Psoas muscle (tissue), 8 donors: Measurements from ENCODE around the gene PRSS27. TPM values are rescaled to one million over a fixed set of nuclear protein-coding genes. Genes with fewer than 3 reads are reported as not detected.

Experiments used
- ATAC-seq, 4 donors: fragments of 200-7000 bp; cut with Tn5 transposase; one replicate each; pipeline ENCODE4 v1.9.1; 2020; ENCODE audit warnings: moderate library complexity in 3 of 4, mild to moderate bottlenecking in 2 of 4
- DNase-seq, 2 donors: peaks; one replicate each; pipeline ENCODE4 v3.0.0-alpha.2; 2020
- H3K27ac ChIP-seq: fragments of 200-600 bp; one replicate; pipeline ENCODE4 v1.8.0; 2022
- H3K27me3 ChIP-seq, 3 donors: fragments of 200-600 bp in 1 of 3; one replicate each; pipeline versions ENCODE4 v1.6.1 to v1.8.0; 2013 to 2022; ENCODE audit warnings: low read length in 2 of 3, mild to moderate bottlenecking in 2 of 3, moderate library complexity in 1 of 3; ENCODE audit not compliant: insufficient read depth in 3 of 3
- H3K36me3 ChIP-seq, 2 donors: fragments of 200-600 bp in 1 of 2; one replicate each; pipeline versions ENCODE4 v1.6.1 to v1.8.0; 2013 to 2022; ENCODE audit warnings: low read depth in 1 of 2, mild to moderate bottlenecking in 1 of 2, moderate library complexity in 1 of 2; ENCODE audit not compliant: insufficient read depth in 1 of 2
- H3K4me1 ChIP-seq: fragments of 200-600 bp; one replicate; pipeline ENCODE4 v1.8.0; 2022
- H3K4me3 ChIP-seq: fragments of 200-600 bp; one replicate; pipeline ENCODE4 v1.8.0; 2022; ENCODE audit warnings: mild to moderate bottlenecking
- H3K9me3 ChIP-seq: fragments of 200-600 bp; one replicate; pipeline ENCODE4 v1.8.0; 2022
- CTCF ChIP-seq: fragments of 200-600 bp; IDR thresholded peaks from one replicate; pipeline ENCODE4 v1.8.0; 2022; ENCODE audit warnings: antibody characterized with exemption
- WGBS, 3 donors: extraction: QIAGEN DNeasy Blood & Tissue Kit; methylation state at CpG; one replicate each; pipeline versions ENCODE4 v1.1.6 to v1.1.7; 2013; 5-methylcytosine and 5-hydroxymethylcytosine counted together
- intact Hi-C, 2 donors: fragments of 100-400 bp; cut with DNase I; formaldehyde crosslinking; loops; one replicate each; pipeline versions ENCODE4 v1.11.0 to v1.14.2; 2022
- polyA plus RNA-seq, 3 donors: library from polyadenylated mRNA; stranded (reverse); fragments of 200-250 nt; gene quantifications; one replicate each; pipeline ENCODE4 v1.2.3, GENCODE V29; 2013
- total RNA-seq, 4 donors: library from RNA; stranded (reverse); fragmentation: NEBNext Ultra II Directional in 2 of 4; extraction: Animal tissue kit (Norgen Biotek cat#: 25700) in 2 of 4; gene quantifications; one replicate each; pipeline versions ENCODE4 v1.2.1 to v1.2.4, GENCODE V29; 2021 to 2023
- donor health status: healthy with polysubstance abuse.
- donor health status: DM: no; HTN: no; CAD: no; lungs with moderate emphysema.
- donor health status: Bipolar disorder and iron deficiency.
- donor health status: healthy.
- donor health status: DM: yes; HTN: yes; CAD: no.
- donor health status: DM: no; HTN: no; CAD: no.
- donor health status: DM: no; HTN: no; CAD: no.
- donor health status: DM: yes; HTN: yes; CAD: no.

Gene PRSS27
- total and polyA plus RNA-seq, 7 donors = 0.07 to 0.34 (median 0.20) TPM; not detected in 2

DNA sequence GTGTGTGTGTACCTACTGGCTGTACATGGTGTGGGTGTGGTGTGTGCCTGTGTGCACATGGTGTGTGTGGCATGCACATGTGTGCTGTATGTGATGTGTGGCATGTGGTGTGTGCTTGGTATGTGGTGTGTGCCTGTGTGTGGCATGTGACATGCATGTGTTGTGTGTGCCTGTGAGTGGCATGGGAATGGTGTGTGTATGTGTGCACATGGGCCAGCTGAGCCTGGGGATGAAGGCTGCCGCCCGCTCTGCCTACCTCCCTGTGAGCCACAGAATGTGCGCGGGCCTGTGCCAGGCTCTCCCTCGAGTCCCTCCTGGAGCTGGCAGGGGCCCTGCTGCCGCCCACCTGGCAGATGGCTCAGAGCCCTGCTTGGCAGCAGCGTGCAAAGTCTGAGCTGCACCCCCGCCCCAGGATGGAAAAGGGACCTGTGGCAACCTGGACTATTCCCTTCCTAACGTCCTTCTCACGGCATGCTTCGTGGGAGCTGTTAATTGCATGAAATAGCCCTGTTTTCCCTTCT is 9.3 kb downstream of the PRSS27 start:
- WGBS, 3 donors = 48 to 60% (median 48%) methylated on average over 10 to 11 of the region's 11 CpGs
- H3K36me3 ChIP-seq = peaks cover 0 to 32% of the 10 kb centered on the region in 2 donors
- no peak for TF ChIP-seq CTCF
- no peaks in the 10 kb centered on the region for H3K4me1 ChIP-seq
- ATAC-seq (no peak), DNase-seq (no peak)
- intact Hi-C loops = no loop called here
- no peak overlapping the region for H3K4me3 ChIP-seq
- no peaks in the 10 kb centered on the region for H3K9me3 ChIP-seq
- no peaks in the 10 kb centered on the region for H3K27me3 ChIP-seq
- H3K27ac ChIP-seq = no peak overlapping the region

DNA sequence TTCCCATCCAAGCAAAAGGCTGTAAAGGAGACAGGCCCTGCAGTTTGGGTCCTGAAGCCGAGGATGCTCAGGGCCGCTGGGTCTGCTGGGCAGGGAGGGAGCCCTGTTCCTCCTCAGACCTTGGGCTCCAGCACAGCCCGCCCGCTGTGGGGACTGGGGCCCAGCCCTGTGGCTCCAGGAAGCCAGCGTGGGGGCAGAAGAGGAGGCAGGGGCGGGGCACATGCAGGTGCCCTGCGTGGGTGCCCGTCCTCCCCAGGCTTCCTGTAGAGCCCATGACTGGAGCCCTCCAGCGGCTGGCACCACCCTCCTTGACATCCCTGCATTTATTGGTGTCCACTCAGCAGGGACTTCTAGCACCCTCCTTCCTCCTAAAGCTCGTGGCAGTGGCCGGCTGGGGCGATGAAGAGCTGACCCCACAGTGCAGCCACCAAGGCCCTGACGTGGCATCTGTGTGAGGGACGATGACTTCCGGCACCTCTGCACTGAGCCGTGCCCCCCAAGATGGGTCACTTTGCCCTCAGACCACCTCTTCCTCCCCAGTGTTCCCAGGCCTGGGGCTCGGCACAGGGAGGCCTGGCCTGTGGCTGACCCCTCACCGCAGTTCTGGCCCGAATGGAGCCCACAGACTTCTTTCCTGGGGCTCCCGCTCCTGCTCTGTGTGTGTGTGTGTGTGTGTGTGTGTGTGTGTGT is 9.9 kb downstream of the PRSS27 start:
- no peaks in the 10 kb centered on the region for H3K9me3 ChIP-seq
- peaks cover 0 to 38% of the 10 kb centered on the region in 2 donors for H3K36me3 ChIP-seq
- intact Hi-C loops = no loop called here
- H3K4me1 ChIP-seq = no peaks in the 10 kb centered on the region
- DNase-seq (no peak), ATAC-seq (no peak)
- no peaks in the 10 kb centered on the region for H3K27me3 ChIP-seq
- no peak overlapping the region for H3K27ac ChIP-seq
- WGBS, 3 donors = 86 to 90% (median 87%) methylated on average over 14 to 20 of the region's 20 CpGs
- H3K4me3 ChIP-seq = no peak overlapping the region
- no peak for TF ChIP-seq CTCF

- H3K9me3 ChIP-seq = no peaks in the 10 kb centered on the region
- TF ChIP-seq CTCF = no peak
- intact Hi-C loops = no loop called here
- ATAC-seq (no peak), DNase-seq (no peak)
- WGBS, 3 donors = 89 to 92% (median 92%) methylated on average over 10 of the region's 10 CpGs
- H3K36me3 ChIP-seq = peaks cover 0 to 43% of the 10 kb centered on the region in 2 donors
- H3K27ac ChIP-seq = no peak overlapping the region
- H3K27me3 ChIP-seq = no peaks in the 10 kb centered on the region
- peaks cover 3% of the 10 kb centered on the region for H3K4me1 ChIP-seq
- no peak overlapping the region for H3K4me3 ChIP-seq
These were observed 10.4 kb downstream of the PRSS27 start for GRCh38 chr16:2709588-2709984.

GRCh38 chr16:2708955-2709587 is 11.0 kb downstream of the PRSS27 start:
- Histone ChIP-seq H3K9me3 (no peaks in the 10 kb centered on the region), H3K4me3 (no peak overlapping the region), H3K4me1 (peaks cover 8% of the 10 kb centered on the region), H3K27ac (no peak overlapping the region), H3K36me3 (peaks cover 0 to 43% of the 10 kb centered on the region in 2 donors), H3K27me3 (no peaks in the 10 kb centered on the region)
- ATAC-seq = no peak
- 91 to 95% (median 93%) methylated on average over 22 of the region's 22 CpGs for WGBS, 3 donors
- DNase-seq = no peak
- intact Hi-C loops = no loop called here
- TF ChIP-seq CTCF = no peak
